Right atrium auricular region (tissue), 2 donors: ENCODE results near the gene ZNF358. TPM values are rescaled to one million over a fixed set of nuclear protein-coding genes. Genes with fewer than 3 reads are reported as not detected.

Source experiments
- DNase-seq: peaks from one replicate; pipeline ENCODE4 v3.0.0-alpha.2; 2019; ENCODE audit warnings: low spot score
- H3K27ac ChIP-seq, 2 donors: fragments of 200-600 bp; sonication (generic); 1 replicate in 1 of 2; 2 replicates in 1 of 2; pipeline ENCODE4 v1.5.1; 2016 to 2019
- H3K27me3 ChIP-seq, 2 donors: fragments of 200-600 bp; sonication (generic); one replicate each; pipeline versions ENCODE4 v1.5.1 to v1.6.0; 2017 to 2019
- H3K36me3 ChIP-seq: fragments of 200-600 bp; sonication (generic); one replicate; pipeline ENCODE4 v1.5.1; 2016
- H3K4me1 ChIP-seq, 2 donors: fragments of 200-600 bp; sonication (generic); one replicate each; pipeline versions ENCODE4 v1.5.1 to v1.6.0; 2017 to 2019
- H3K4me3 ChIP-seq, 2 donors: fragments of 200-600 bp; sonication (generic); 1 replicate in 1 of 2; 2 replicates in 1 of 2; pipeline ENCODE4 v1.5.1; 2017 to 2019; ENCODE audit warnings: mild to moderate bottlenecking in 1 of 2, moderate library complexity in 1 of 2
- H3K9me3 ChIP-seq, 2 donors: fragments of 200-600 bp; sonication (generic); one replicate each; pipeline ENCODE4 v1.5.1; 2019
- CTCF ChIP-seq, 2 donors: fragments of 200-600 bp; sonication (generic); IDR thresholded peaks; one replicate each; pipeline ENCODE4 v1.5.1; 2019; ENCODE audit warnings: antibody characterized with exemption in 2 of 2
- total RNA-seq, 2 donors: library from RNA; depleted of rRNA; stranded (reverse); fragments of >200 nt; gene quantifications; one replicate each; pipeline ENCODE4 v1.1.0, GENCODE V29; 2016

ZNF358 gene
- total RNA-seq, 2 donors from 2014 or later, result 109 to 119 TPM

GRCh38 chr19:7528192-7528519 is 12.3 kb downstream of the ZNF358 start:
- no peak overlapping the region for H3K27ac ChIP-seq
- no peak overlapping the region for H3K4me3 ChIP-seq
- no peak for DNase-seq
- H3K36me3 ChIP-seq, result peaks cover 42% of the 10 kb centered on the region
- no peaks in the 10 kb centered on the region for H3K27me3 ChIP-seq
- H3K9me3 ChIP-seq, result no peaks in the 10 kb centered on the region
- peaks cover 0 to 10% of the 10 kb centered on the region in 2 donors for H3K4me1 ChIP-seq
- no peak for TF ChIP-seq CTCF (IDR thresholded peaks at IDR 0.05)

- Histone ChIP-seq H3K9me3 (no peaks in the 10 kb centered on the region), H3K4me1 (peaks cover 0 to 10% of the 10 kb centered on the region in 2 donors), H3K4me3 (no peak overlapping the region), H3K27me3 (no peaks in the 10 kb centered on the region), H3K27ac (no peak overlapping the region), H3K36me3 (peaks cover 42% of the 10 kb centered on the region)
- DNase-seq, result no peak
- TF ChIP-seq CTCF (IDR thresholded peaks at IDR 0.05), result no peak
Measured at GRCh38 chr19:7528522-7529245, 12.8 kb downstream of the ZNF358 start.

GRCh38 chr19:7529246-7529600 is 13.3 kb downstream of the ZNF358 start:
- no peak for DNase-seq
- TF ChIP-seq CTCF (IDR thresholded peaks at IDR 0.05), result no peak
- no peak overlapping the region for H3K27ac ChIP-seq

GRCh38 chr19:7529610-7530490 is 13.9 kb downstream of the ZNF358 start:
- Histone ChIP-seq H3K4me3 (no peak overlapping the region), H3K4me1 (peaks cover 0 to 10% of the 10 kb centered on the region in 2 donors)
- DNase-seq, result no peak

More at GRCh38 chr19:7529246-7529600, 13.3 kb downstream of the ZNF358 start:
- Histone ChIP-seq H3K36me3 (peaks cover 42% of the 10 kb centered on the region), H3K9me3 (no peaks in the 10 kb centered on the region), H3K4me1 (peaks cover 0 to 10% of the 10 kb centered on the region in 2 donors), H3K27me3 (no peaks in the 10 kb centered on the region), H3K4me3 (no peak overlapping the region)

GRCh38 chr19:7533281-7533885 is 17.5 kb downstream of the ZNF358 start:
- TF ChIP-seq CTCF (IDR thresholded peaks at IDR 0.05), result no peak
- peak; percentile 66 for DNase-seq
- peaks cover 32% of the 10 kb centered on the region for H3K36me3 ChIP-seq

More at GRCh38 chr19:7529610-7530490, 13.9 kb downstream of the ZNF358 start:
- no peaks in the 10 kb centered on the region for H3K9me3 ChIP-seq
- peaks cover 42% of the 10 kb centered on the region for H3K36me3 ChIP-seq
- no peak overlapping the region for H3K27ac ChIP-seq
- H3K27me3 ChIP-seq, result no peaks in the 10 kb centered on the region
- TF ChIP-seq CTCF (IDR thresholded peaks at IDR 0.05), result no peak

More at GRCh38 chr19:7533281-7533885, 17.5 kb downstream of the ZNF358 start:
- Histone ChIP-seq H3K27me3 (no peaks in the 10 kb centered on the region), H3K4me3 (peak overlapping the region; percentile 84 to 96), H3K27ac (peak overlapping the region; percentile 92 to 94), H3K9me3 (no peaks in the 10 kb centered on the region), H3K4me1 (peaks cover 0 to 20% of the 10 kb centered on the region in 2 donors)
